Peyer's patch (tissue), 4 donors: Measurements from ENCODE around the gene DZIP3.

Source experiments
- CTCF ChIP-seq, 6 experiments: fragments of 450-650 bp in 4 of 6; fragments of 200-600 bp in 2 of 6; sonication (generic) in 1 of 6; IDR thresholded peaks; one replicate each; pipeline ENCODE4 v1.5.1; 2017 to 2019; ENCODE audit warnings: antibody characterized with exemption in 6 of 6, mild to moderate bottlenecking in 3 of 6, moderate library complexity in 1 of 6
- POLR2A ChIP-seq, 2 donors: fragments of 450-650 bp; IDR thresholded peaks; one replicate each; pipeline ENCODE4 v1.5.1; 2017; ENCODE audit warnings: antibody characterized with exemption in 2 of 2, mild to moderate bottlenecking in 2 of 2, moderate library complexity in 2 of 2

GRCh38 chr3:108546692-108547091 is 42.8 kb upstream of the DZIP3 start:
- TF ChIP-seq CTCF (IDR thresholded peaks at IDR 0.05), result no peak
- TF ChIP-seq POLR2A (IDR thresholded peaks at IDR 0.05), result no peak
